GM21825 (cell line): ENCODE data around the gene SLC28A1.

Experiments used
- ATAC-seq: cut with Tn5 transposase; IDR thresholded peaks from one replicate; pipeline ENCODE4 v1.9.1; 2021; ENCODE audit warnings: mild to moderate bottlenecking, moderate library complexity; ENCODE audit not compliant: unreplicated experiment

The SLC28A1 gene

GRCh38 chr15:84934942-84935729 is 50.7 kb downstream of the SLC28A1 start:
- no peak for ATAC-seq

GRCh38 chr15:84937144-84937543 is 52.7 kb downstream of the SLC28A1 start:
- no peak for ATAC-seq

- no peak for ATAC-seq
Measured at GRCh38 chr15:84938726-84939125, 54.3 kb downstream of the SLC28A1 start.

GRCh38 chr15:84940399-84940798 is 55.9 kb downstream of the SLC28A1 start:
- no peak for ATAC-seq

- no peak for ATAC-seq
Measured at GRCh38 chr15:84942456-84942855, 58.0 kb downstream of the SLC28A1 start.

GRCh38 chr15:84944311-84944710 is 59.8 kb downstream of the SLC28A1 start:
- ATAC-seq: no peak

GRCh38 chr15:84944861-84945260 is 60.4 kb downstream of the SLC28A1 start:
- no peak for ATAC-seq

- ATAC-seq: no peak
Measured at GRCh38 chr15:84946772-84947489, 62.5 kb downstream of the SLC28A1 start.

GRCh38 chr15:84947947-84948830 is 63.7 kb downstream of the SLC28A1 start:
- no peak for ATAC-seq

GRCh38 chr15:84949043-84949442 is 64.6 kb downstream of the SLC28A1 start:
- ATAC-seq: no peak

GRCh38 chr15:84949845-84950569 is 65.5 kb downstream of the SLC28A1 start:
- no peak for ATAC-seq

GRCh38 chr15:84950570-84951111 is 66.2 kb downstream of the SLC28A1 start:
- no peak for ATAC-seq

- no peak for ATAC-seq
Measured at GRCh38 chr15:84951736-84952135, 67.3 kb downstream of the SLC28A1 start.

- no peak for ATAC-seq
Measured at GRCh38 chr15:84953136-84953535, 68.7 kb downstream of the SLC28A1 start.

- no peak for ATAC-seq
Measured at GRCh38 chr15:84953726-84954125, 69.3 kb downstream of the SLC28A1 start.

GRCh38 chr15:84955089-84955848 is 70.8 kb downstream of the SLC28A1 start:
- ATAC-seq: no peak

GRCh38 chr15:84956199-84956598 is 71.7 kb downstream of the SLC28A1 start:
- ATAC-seq: no peak

GRCh38 chr15:84960391-84961113 is 76.1 kb downstream of the SLC28A1 start:
- ATAC-seq: no peak

GRCh38 chr15:84961114-84961452 is 76.6 kb downstream of the SLC28A1 start:
- no peak for ATAC-seq
